ENCODE measurements around the gene AMPD3. TPM values are rescaled to one million over a fixed set of nuclear protein-coding genes. Genes with fewer than 3 reads are reported as not detected.

The AMPD3 gene
- polyA plus RNA-seq, 1 experiment = 11.1 TPM

- Histone ChIP-seq H3K36me3 (ENCODE audit: control insufficient read depth, insufficient read depth, low read length) (peaks cover 29% of the 10 kb centered on the region), H3K27me3 (ENCODE audit: control insufficient read depth, insufficient read depth, low read length) (no peaks in the 10 kb centered on the region), H3K4me3 (ENCODE audit: low read depth, low read length) (no peak overlapping the region)
- ChIA-PET POLR2A (no interaction called here), CTCF (interaction anchor here (0.7 to 1.1 kb wide), 3 partner anchors 10 to 245 kb away, joined by 3 to 4 read pairs (median 3); no protein-coding TSS in a partner anchor)
- TF ChIP-seq, protein P1, sequence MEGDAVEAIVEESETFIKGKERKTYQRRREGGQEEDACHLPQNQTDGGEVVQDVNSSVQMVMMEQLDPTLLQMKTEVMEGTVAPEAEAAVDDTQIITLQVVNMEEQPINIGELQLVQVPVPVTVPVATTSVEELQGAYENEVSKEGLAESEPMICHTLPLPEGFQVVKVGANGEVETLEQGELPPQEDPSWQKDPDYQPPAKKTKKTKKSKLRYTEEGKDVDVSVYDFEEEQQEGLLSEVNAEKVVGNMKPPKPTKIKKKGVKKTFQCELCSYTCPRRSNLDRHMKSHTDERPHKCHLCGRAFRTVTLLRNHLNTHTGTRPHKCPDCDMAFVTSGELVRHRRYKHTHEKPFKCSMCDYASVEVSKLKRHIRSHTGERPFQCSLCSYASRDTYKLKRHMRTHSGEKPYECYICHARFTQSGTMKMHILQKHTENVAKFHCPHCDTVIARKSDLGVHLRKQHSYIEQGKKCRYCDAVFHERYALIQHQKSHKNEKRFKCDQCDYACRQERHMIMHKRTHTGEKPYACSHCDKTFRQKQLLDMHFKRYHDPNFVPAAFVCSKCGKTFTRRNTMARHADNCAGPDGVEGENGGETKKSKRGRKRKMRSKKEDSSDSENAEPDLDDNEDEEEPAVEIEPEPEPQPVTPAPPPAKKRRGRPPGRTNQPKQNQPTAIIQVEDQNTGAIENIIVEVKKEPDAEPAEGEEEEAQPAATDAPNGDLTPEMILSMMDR (IDR thresholded peaks at IDR 0.05; ENCODE audit: insufficient read depth, low read depth, low read length) = no peak
- no peak for DNase-seq (ENCODE audit: low read depth)
Measured at GRCh38 chr11:10492084-10492483, 37.0 kb downstream of the AMPD3 start.

GRCh38 chr11:10493041-10493663 is 38.1 kb downstream of the AMPD3 start:
- TF ChIP-seq, protein P1 (IDR thresholded peaks at IDR 0.05; ENCODE audit: insufficient read depth, low read depth, low read length) = no peak
- ChIA-PET POLR2A (no interaction called here), CTCF (no interaction called here)
- Histone ChIP-seq H3K4me3 (ENCODE audit: low read depth, low read length) (no peak overlapping the region), H3K36me3 (ENCODE audit: control insufficient read depth, insufficient read depth, low read length) (peaks cover 35% of the 10 kb centered on the region), H3K27me3 (ENCODE audit: control insufficient read depth, insufficient read depth, low read length) (no peaks in the 10 kb centered on the region)
- DNase-seq (ENCODE audit: low read depth) = no peak

- DNase-seq (ENCODE audit: low read depth) = no peak
- Histone ChIP-seq H3K27me3 (ENCODE audit: control insufficient read depth, insufficient read depth, low read length) (no peaks in the 10 kb centered on the region), H3K36me3 (ENCODE audit: control insufficient read depth, insufficient read depth, low read length) (peaks cover 40% of the 10 kb centered on the region), H3K4me3 (ENCODE audit: low read depth, low read length) (no peak overlapping the region)
- CTCF ChIA-PET = interaction anchor here (1.1 to 1.3 kb wide), 2 partner anchors 19 to 89 kb away, joined by 3 read pairs; no protein-coding TSS in a partner anchor
- POLR2A ChIA-PET = no interaction called here
- TF ChIP-seq, protein P1 (IDR thresholded peaks at IDR 0.05; ENCODE audit: insufficient read depth, low read depth, low read length) = no peak
Measured at GRCh38 chr11:10494636-10495463, 39.8 kb downstream of the AMPD3 start.

DNA sequence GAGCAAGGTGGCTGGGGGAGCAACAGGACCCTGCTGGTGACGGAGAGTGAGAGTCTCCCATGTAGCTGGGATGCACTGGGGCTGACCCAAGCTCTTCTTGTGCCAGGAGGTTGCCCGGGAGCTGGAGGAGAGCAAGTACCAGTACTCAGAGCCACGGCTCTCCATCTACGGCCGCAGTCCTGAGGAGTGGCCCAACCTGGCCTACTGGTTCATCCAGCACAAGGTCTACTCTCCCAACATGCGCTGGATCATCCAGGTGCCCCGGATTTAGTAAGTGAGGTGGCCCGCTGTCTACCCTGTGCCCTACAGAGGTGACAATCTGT is 40.4 kb downstream of the AMPD3 start:
- Histone ChIP-seq H3K4me3 (ENCODE audit: low read depth, low read length) (no peak overlapping the region), H3K27me3 (ENCODE audit: control insufficient read depth, insufficient read depth, low read length) (no peaks in the 10 kb centered on the region), H3K36me3 (ENCODE audit: control insufficient read depth, insufficient read depth, low read length) (peaks cover 45% of the 10 kb centered on the region)
- ChIA-PET CTCF (interaction anchor here (0.7 to 1.3 kb wide), 3 partner anchors 18 to 89 kb away, joined by 3 read pairs; no protein-coding TSS in a partner anchor), POLR2A (no interaction called here)
- TF ChIP-seq, protein P1 (IDR thresholded peaks at IDR 0.05; ENCODE audit: insufficient read depth, low read depth, low read length) = no peak
- no peak for DNase-seq (ENCODE audit: low read depth)

DNA sequence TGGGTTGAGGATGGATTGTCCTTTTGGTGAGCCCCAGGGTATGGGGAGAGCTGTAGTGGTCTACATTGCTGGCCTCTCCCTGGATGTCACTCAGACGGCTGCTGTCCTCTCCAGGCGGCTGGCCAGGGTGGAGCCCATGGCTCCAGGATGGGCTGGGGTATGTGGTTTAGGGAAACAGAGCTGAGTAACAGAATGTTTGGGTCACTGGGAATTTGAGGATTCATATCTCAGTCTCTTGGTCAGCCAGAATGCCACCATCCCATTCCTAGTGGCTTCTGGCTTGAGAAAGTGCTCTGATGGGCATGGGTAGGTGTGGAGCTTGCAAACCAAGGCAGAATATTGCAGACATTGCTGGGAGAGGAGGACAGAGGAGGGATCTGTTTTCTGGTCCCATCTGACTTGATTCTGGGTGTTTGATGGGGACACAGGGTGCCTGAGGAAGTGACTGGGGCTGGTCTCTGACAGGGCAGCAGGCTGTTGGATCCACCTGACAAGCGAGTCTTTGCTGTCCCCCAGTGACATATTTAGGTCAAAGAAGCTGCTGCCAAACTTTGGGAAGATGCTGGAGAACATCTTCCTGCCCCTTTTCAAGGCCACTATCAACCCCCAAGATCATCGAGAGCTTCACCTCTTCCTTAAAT is 41.4 kb downstream of the AMPD3 start:
- Histone ChIP-seq H3K4me3 (ENCODE audit: low read depth, low read length) (no peak overlapping the region), H3K36me3 (ENCODE audit: control insufficient read depth, insufficient read depth, low read length) (peaks cover 47% of the 10 kb centered on the region), H3K27me3 (ENCODE audit: control insufficient read depth, insufficient read depth, low read length) (no peaks in the 10 kb centered on the region)
- POLR2A ChIA-PET = no interaction called here
- no peak for DNase-seq (ENCODE audit: low read depth)
- TF ChIP-seq, protein P1 (IDR thresholded peaks at IDR 0.05; ENCODE audit: insufficient read depth, low read depth, low read length) = no peak
- CTCF ChIA-PET = interaction anchor here (0.7 to 1.3 kb wide), 2 partner anchors 22 to 90 kb away, joined by 3 read pairs; no protein-coding TSS in a partner anchor
